Measurements from ENCODE around the gene PMM2.

GRCh38 chr16:8869212-8869987 is 71.8 kb downstream of the PMM2 start:
- TF ChIP-seq, protein P1, sequence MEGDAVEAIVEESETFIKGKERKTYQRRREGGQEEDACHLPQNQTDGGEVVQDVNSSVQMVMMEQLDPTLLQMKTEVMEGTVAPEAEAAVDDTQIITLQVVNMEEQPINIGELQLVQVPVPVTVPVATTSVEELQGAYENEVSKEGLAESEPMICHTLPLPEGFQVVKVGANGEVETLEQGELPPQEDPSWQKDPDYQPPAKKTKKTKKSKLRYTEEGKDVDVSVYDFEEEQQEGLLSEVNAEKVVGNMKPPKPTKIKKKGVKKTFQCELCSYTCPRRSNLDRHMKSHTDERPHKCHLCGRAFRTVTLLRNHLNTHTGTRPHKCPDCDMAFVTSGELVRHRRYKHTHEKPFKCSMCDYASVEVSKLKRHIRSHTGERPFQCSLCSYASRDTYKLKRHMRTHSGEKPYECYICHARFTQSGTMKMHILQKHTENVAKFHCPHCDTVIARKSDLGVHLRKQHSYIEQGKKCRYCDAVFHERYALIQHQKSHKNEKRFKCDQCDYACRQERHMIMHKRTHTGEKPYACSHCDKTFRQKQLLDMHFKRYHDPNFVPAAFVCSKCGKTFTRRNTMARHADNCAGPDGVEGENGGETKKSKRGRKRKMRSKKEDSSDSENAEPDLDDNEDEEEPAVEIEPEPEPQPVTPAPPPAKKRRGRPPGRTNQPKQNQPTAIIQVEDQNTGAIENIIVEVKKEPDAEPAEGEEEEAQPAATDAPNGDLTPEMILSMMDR (IDR thresholded peaks at IDR 0.05): no peak
- peak; percentile 3 for TF ChIP-seq POLR2A (IDR thresholded peaks at IDR 0.05)
